ENCODE results near the gene SNIP1. TPM values are rescaled to one million over a fixed set of nuclear protein-coding genes. Genes with fewer than 3 reads are reported as not detected.
A peak's percentile ranks its signal among the peaks of the same experiment; 100 is the strongest.
"Not testable (repeated sequence)": the region's sequence is repeated elsewhere in the genome, so short reads cannot be mapped to it uniquely, and the experiment has no call there.

The SNIP1 gene
- polyA plus RNA-seq, 4 donors: 12.3 to 14.6 (median 13.7) TPM

GRCh38 chr1:37515185-37516034, 38.7 kb downstream of the SNIP1 start:
- no peak for DNase-seq (ENCODE audit: low read depth in 4 of 4, low spot score in 3 of 4)

GRCh38 chr1:37514350-37515184, 39.5 kb downstream of the SNIP1 start, which contains the start of gene MEAF6:
Gene MEAF6, minus strand, starts transcription at chr1:37514766. Its CDS starts 20 bp downstream, at chr1:37514746.
- DNase-seq (ENCODE audit: low read depth in 4 of 4, low spot score in 3 of 4): peak; percentile 65 to 84 (median 70)

GRCh38 chr1:37513795-37514349, 40.2 kb downstream of the SNIP1 start:
- peak in 1 of 4 donors; percentile 26 for DNase-seq (ENCODE audit: low read depth in 4 of 4, low spot score in 3 of 4)

GRCh38 chr1:37509181-37509580, 44.9 kb downstream of the SNIP1 start:
- no peak for DNase-seq (ENCODE audit: low read depth in 4 of 4, low spot score in 3 of 4)

GRCh38 chr1:37506740-37507139, 47.4 kb downstream of the SNIP1 start:
- DNase-seq (ENCODE audit: low read depth in 4 of 4, low spot score in 3 of 4): no peak

GRCh38 chr1:37502791-37503190, 51.3 kb downstream of the SNIP1 start:
- not testable (repeated sequence) for DNase-seq (ENCODE audit: low read depth in 4 of 4, low spot score in 3 of 4)

- DNase-seq (ENCODE audit: low read depth in 4 of 4, low spot score in 3 of 4): no peak
Observed at GRCh38 chr1:37502104-37502503, 52.0 kb downstream of the SNIP1 start.

GRCh38 chr1:37501661-37502060, 52.4 kb downstream of the SNIP1 start:
- no peak for DNase-seq (ENCODE audit: low read depth in 4 of 4, low spot score in 3 of 4)

- DNase-seq (ENCODE audit: low read depth in 4 of 4, low spot score in 3 of 4): no peak
Observed at GRCh38 chr1:37498872-37499617, 55.0 kb downstream of the SNIP1 start.

- no peak for DNase-seq (ENCODE audit: low read depth in 4 of 4, low spot score in 3 of 4)
Observed at GRCh38 chr1:37497832-37498231, 56.3 kb downstream of the SNIP1 start.

- DNase-seq (ENCODE audit: low read depth in 4 of 4, low spot score in 3 of 4): no peak
Observed at GRCh38 chr1:37495875-37496274, 58.2 kb downstream of the SNIP1 start.

- no peak for DNase-seq (ENCODE audit: low read depth in 4 of 4, low spot score in 3 of 4)
Observed at GRCh38 chr1:37493336-37494098, 60.6 kb downstream of the SNIP1 start.

GRCh38 chr1:37487619-37487984, 66.5 kb downstream of the SNIP1 start:
- DNase-seq (ENCODE audit: low read depth in 4 of 4, low spot score in 3 of 4): no peak

GRCh38 chr1:37486680-37487618, 67.1 kb downstream of the SNIP1 start:
- DNase-seq (ENCODE audit: low read depth in 4 of 4, low spot score in 3 of 4): no peak

- no peak for DNase-seq (ENCODE audit: low read depth in 4 of 4, low spot score in 3 of 4)
Observed at GRCh38 chr1:37485902-37486679, 68.0 kb downstream of the SNIP1 start.

Data from right renal pelvis (tissue), 4 donors.